Breast epithelium (tissue), 4 donors: ENCODE measurements around the gene MCU. TPM values are rescaled to one million over a fixed set of nuclear protein-coding genes. Genes with fewer than 3 reads are reported as not detected.

Source experiments
- DNase-seq, 2 donors: peaks; one replicate each; pipeline ENCODE4 v3.0.0-alpha.2; 2019; ENCODE audit warnings: low spot score in 2 of 2
- H3K27ac ChIP-seq, 2 donors: fragments of 200-600 bp; sonication (generic) in 1 of 2; one replicate each; pipeline ENCODE4 v1.5.1; 2016 to 2019; ENCODE audit warnings: mild to moderate bottlenecking in 1 of 2
- H3K27me3 ChIP-seq, 2 donors: fragments of 200-600 bp; sonication (generic) in 1 of 2; one replicate each; pipeline versions ENCODE4 v1.5.1 to v1.6.0; 2017 to 2019; ENCODE audit warnings: control low read depth in 1 of 2, mild to moderate bottlenecking in 1 of 2
- H3K36me3 ChIP-seq: fragments of 200-600 bp; one replicate; pipeline ENCODE4 v1.5.1; 2019
- H3K4me1 ChIP-seq, 2 donors: fragments of 200-600 bp; sonication (generic); one replicate each; pipeline ENCODE4 v1.5.1; 2016 to 2019; ENCODE audit warnings: control low read depth in 1 of 2
- H3K4me3 ChIP-seq, 3 donors: fragments of 200-600 bp; sonication (generic); 1 replicate in 2 of 3; 2 replicates in 1 of 3; pipeline ENCODE4 v1.5.1; 2016 to 2019; ENCODE audit warnings: mild to moderate bottlenecking in 3 of 3, moderate library complexity in 2 of 3
- H3K9me3 ChIP-seq, 2 donors: fragments of 200-600 bp; sonication (generic) in 1 of 2; one replicate each; pipeline ENCODE4 v1.5.1; 2016 to 2019; ENCODE audit warnings: control low read depth in 1 of 2
- CTCF ChIP-seq, 3 donors: fragments of 450-650 bp; IDR thresholded peaks; one replicate each; pipeline ENCODE4 v1.5.1; 2016 to 2017; ENCODE audit warnings: antibody characterized with exemption in 3 of 3, mild to moderate bottlenecking in 3 of 3, moderate library complexity in 3 of 3
- POLR2A ChIP-seq: fragments of 450-650 bp; IDR thresholded peaks from one replicate; pipeline ENCODE4 v1.6.1; 2016; ENCODE audit warnings: antibody characterized with exemption, mild to moderate bottlenecking, moderate library complexity
- POLR2AphosphoS5 ChIP-seq, 3 donors: sonication (generic); formaldehyde crosslinking; IDR thresholded peaks; one replicate each; pipeline ENCODE4 v1.6.1; 2017; ENCODE audit warnings: antibody characterized with exemption in 3 of 3
- intact Hi-C: fragments of 100-400 bp; cut with DNase I; formaldehyde crosslinking; loops from one replicate; pipeline ENCODE4 v1.15.1; 2023; ENCODE audit warnings: low total_unique reads
- total RNA-seq, 3 donors: library from RNA; depleted of rRNA; stranded (reverse); fragments of >200 nt; gene quantifications; one replicate each; pipeline ENCODE4 v1.1.0, GENCODE V29; 2016

Gene MCU
- total RNA-seq, 3 donors from 2014 or later = 11.7 to 27.4 (median 20.6) TPM

DNA sequence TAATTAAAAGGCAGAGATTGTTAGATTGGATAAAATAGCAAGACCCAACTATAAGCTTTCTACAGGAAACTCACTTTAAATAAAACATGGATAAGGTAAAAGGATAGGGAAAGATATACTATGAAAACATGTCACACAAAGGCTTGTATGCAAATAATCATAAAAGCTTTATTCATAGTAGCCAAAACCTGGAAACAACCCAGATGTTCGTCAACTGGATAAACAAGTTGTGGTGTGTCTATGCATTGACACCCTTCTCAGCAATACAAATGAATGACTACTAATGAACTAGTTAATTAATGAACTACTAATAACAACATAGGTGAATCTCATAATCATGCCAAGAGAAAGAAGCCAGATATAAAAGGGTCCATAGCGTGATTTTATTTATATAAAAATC lies 163.8 kb downstream of the MCU start:
- Histone ChIP-seq H3K36me3 (no peaks in the 10 kb centered on the region), H3K9me3 (peaks cover 0 to 5% of the 10 kb centered on the region in 2 donors), H3K27me3 (no peaks in the 10 kb centered on the region), H3K4me1 (no peaks in the 10 kb centered on the region), H3K27ac (no peak overlapping the region), H3K4me3 (no peak overlapping the region)
- DNase-seq = no peak
- intact Hi-C loops = no loop called here
- TF ChIP-seq POLR2A = no peak
- TF ChIP-seq POLR2AphosphoS5 (IDR thresholded peaks at IDR 0.05) = no peak
- no peak for TF ChIP-seq CTCF (IDR thresholded peaks at IDR 0.05)

DNA sequence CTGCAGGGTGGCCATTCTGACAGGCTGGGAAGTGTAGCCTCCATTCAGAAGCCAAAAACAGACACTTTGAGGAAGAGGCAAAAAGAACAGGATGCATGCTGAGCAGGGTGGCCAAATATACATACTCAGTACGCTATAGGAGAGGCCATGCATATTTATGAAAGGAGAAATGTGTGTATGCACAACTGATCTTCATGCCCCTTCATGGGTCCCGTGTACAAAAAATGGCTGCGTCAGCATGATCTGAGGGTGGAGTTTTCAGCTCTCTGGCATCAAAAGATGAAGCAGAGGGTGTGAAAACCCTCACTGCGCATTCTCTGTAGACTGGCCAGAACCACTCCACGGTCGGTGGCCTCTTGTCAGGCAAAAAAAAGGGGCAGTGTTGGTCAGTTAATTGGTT lies 166.1 kb downstream of the MCU start:
- TF ChIP-seq POLR2A (no peak), CTCF (IDR thresholded peaks at IDR 0.05) (no peak), POLR2AphosphoS5 (IDR thresholded peaks at IDR 0.05) (no peak)
- intact Hi-C loops = no loop called here
- H3K27ac ChIP-seq = no peak overlapping the region

DNA sequence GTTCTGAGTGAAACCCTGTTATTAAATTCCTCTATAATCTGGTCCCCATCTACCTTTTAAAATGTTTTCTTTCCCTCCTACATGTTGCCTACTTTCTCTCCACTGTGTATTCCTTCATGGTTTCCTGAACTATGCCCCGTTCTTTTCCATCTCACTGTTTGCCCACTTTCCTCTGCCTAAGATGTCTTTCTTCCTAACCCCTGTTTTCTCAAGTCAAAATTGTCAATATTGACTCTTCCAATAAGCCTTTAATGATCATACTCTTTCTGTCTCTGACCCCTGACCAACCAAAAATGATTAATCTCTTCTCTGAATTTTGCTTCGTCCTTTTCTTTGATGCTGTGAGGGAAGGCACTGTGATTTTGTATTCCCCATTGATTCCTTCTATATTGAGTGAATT lies 171.0 kb downstream of the MCU start:
- no peaks in the 10 kb centered on the region for H3K9me3 ChIP-seq
- H3K4me1 ChIP-seq = no peaks in the 10 kb centered on the region
- no peaks in the 10 kb centered on the region for H3K27me3 ChIP-seq
- no peaks in the 10 kb centered on the region for H3K36me3 ChIP-seq
- intact Hi-C loops = no loop called here
- H3K27ac ChIP-seq = no peak overlapping the region
- DNase-seq = no peak
- no peak for TF ChIP-seq CTCF (IDR thresholded peaks at IDR 0.05)
- no peak for TF ChIP-seq POLR2AphosphoS5 (IDR thresholded peaks at IDR 0.05)
- TF ChIP-seq POLR2A = no peak
- H3K4me3 ChIP-seq = no peak overlapping the region

More for the DNA sequence above, 166.1 kb downstream of the MCU start:
- Histone ChIP-seq H3K4me1 (no peaks in the 10 kb centered on the region), H3K27me3 (no peaks in the 10 kb centered on the region), H3K36me3 (no peaks in the 10 kb centered on the region), H3K9me3 (peaks cover 0 to 3% of the 10 kb centered on the region in 2 donors), H3K4me3 (no peak overlapping the region)
- no peak for DNase-seq

- TF ChIP-seq CTCF (IDR thresholded peaks at IDR 0.05) (peak in 2 of 3 donors; percentile 24 to 26), POLR2A (no peak)
- no peak for DNase-seq
- intact Hi-C loops = no loop called here
Observed at GRCh38 chr10:72875250-72876055, 183.5 kb downstream of the MCU start.

GRCh38 chr10:72879245-72879644 lies 187.3 kb downstream of the MCU start:
- intact Hi-C loops = no loop called here
- Histone ChIP-seq H3K9me3 (no peaks in the 10 kb centered on the region), H3K4me1 (no peaks in the 10 kb centered on the region), H3K36me3 (no peaks in the 10 kb centered on the region), H3K27ac (no peak overlapping the region), H3K4me3 (no peak overlapping the region), H3K27me3 (no peaks in the 10 kb centered on the region)
- no peak for DNase-seq
- TF ChIP-seq POLR2A (no peak), CTCF (IDR thresholded peaks at IDR 0.05) (no peak), POLR2AphosphoS5 (IDR thresholded peaks at IDR 0.05) (no peak)

More at GRCh38 chr10:72875250-72876055, 183.5 kb downstream of the MCU start:
- Histone ChIP-seq H3K36me3 (no peaks in the 10 kb centered on the region), H3K4me1 (no peaks in the 10 kb centered on the region), H3K9me3 (no peaks in the 10 kb centered on the region), H3K27me3 (no peaks in the 10 kb centered on the region), H3K27ac (no peak overlapping the region), H3K4me3 (no peak overlapping the region)
